ENCODE measurements around the gene NFATC2IP. TPM values are rescaled to one million over a fixed set of nuclear protein-coding genes. Genes with fewer than 3 reads are reported as not detected.
A peak's percentile ranks its signal among the peaks of the same experiment; 100 is the strongest.

The NFATC2IP gene
- total RNA-seq, 1 experiment from 2014 or later = 91.0 TPM

DNA sequence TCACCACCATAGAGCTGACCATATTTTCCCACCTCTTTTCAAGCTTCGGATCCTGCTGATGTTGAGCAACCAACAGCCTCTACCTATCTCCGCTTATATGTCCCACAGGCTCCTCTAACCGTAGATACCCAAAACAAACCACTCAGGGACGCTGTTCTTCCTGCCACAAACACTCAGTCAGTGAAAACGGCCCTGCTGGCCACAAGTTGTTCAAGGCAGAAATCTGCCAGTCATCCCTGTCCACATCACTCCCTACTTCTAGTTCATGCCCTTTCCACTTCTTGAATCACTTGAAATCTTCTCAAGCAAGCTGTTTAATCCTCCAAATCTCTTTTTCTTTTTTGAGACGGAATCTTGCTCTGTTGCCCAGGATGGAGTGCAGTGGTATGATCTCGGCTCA lies 33.6 kb upstream of the NFATC2IP start:
- intact Hi-C loops (cut with micrococcal nuclease; ENCODE audit: unreplicated experiment) = no loop called here
- CTCF ChIA-PET = no interaction called here
- Mint-ChIP-seq H3K4me1 (ENCODE audit: low read depth, unreplicated experiment) (no peaks in the 10 kb centered on the region), H3K4me3 (ENCODE audit: low read depth, unreplicated experiment) (no peak overlapping the region), H3K27me3 (ENCODE audit: unreplicated experiment) (no peaks in the 10 kb centered on the region), H3K36me3 (ENCODE audit: insufficient read depth, unreplicated experiment) (peaks cover 36% of the 10 kb centered on the region), H3K9me3 (ENCODE audit: low read depth, unreplicated experiment) (no peaks in the 10 kb centered on the region), H3K27ac (ENCODE audit: unreplicated experiment) (no peak overlapping the region)
- TF ChIP-seq, protein P1, sequence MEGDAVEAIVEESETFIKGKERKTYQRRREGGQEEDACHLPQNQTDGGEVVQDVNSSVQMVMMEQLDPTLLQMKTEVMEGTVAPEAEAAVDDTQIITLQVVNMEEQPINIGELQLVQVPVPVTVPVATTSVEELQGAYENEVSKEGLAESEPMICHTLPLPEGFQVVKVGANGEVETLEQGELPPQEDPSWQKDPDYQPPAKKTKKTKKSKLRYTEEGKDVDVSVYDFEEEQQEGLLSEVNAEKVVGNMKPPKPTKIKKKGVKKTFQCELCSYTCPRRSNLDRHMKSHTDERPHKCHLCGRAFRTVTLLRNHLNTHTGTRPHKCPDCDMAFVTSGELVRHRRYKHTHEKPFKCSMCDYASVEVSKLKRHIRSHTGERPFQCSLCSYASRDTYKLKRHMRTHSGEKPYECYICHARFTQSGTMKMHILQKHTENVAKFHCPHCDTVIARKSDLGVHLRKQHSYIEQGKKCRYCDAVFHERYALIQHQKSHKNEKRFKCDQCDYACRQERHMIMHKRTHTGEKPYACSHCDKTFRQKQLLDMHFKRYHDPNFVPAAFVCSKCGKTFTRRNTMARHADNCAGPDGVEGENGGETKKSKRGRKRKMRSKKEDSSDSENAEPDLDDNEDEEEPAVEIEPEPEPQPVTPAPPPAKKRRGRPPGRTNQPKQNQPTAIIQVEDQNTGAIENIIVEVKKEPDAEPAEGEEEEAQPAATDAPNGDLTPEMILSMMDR (IDR thresholded peaks at IDR 0.05; ENCODE audit: unreplicated experiment) = no peak
- no peak for DNase-seq
- BruUV-seq (replicated peaks) = no TSS peak

DNA sequence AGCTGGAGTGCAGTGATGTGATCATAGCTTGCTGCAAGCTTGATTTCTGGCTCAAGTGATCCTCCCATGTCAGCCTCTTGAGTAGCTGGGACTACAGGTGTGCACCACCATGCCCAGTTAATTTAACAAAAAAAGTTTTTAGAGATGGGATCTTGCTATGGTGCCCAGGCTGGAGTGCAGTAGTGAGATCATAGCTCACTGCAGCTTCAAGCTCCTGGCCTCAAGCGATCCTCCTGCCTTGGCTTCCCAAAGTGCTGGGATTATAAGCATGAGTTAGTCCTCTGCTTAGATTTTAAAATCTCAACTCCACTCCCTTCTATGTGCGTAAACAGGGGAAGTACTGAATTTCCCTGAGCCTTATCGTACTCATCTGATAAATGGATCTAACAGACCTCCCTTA lies 32.0 kb upstream of the NFATC2IP start:
- CTCF ChIA-PET = interaction anchor here (0.6 kb wide), 1 partner anchor 28 kb away, joined by 3 read pairs; no protein-coding TSS in a partner anchor
- TF ChIP-seq, protein P1 (IDR thresholded peaks at IDR 0.05; ENCODE audit: unreplicated experiment) = no peak

GRCh38 chr16:28923231-28923587 lies 27.5 kb upstream of the NFATC2IP start:
- TF ChIP-seq, protein P1 (IDR thresholded peaks at IDR 0.05; ENCODE audit: unreplicated experiment) = no peak
- intact Hi-C loops (cut with micrococcal nuclease; ENCODE audit: unreplicated experiment) = no loop called here
- no TSS peak for BruUV-seq (replicated peaks)
- H3K27me3 Mint-ChIP-seq (ENCODE audit: unreplicated experiment) = no peaks in the 10 kb centered on the region
- no peaks in the 10 kb centered on the region for H3K9me3 Mint-ChIP-seq (ENCODE audit: low read depth, unreplicated experiment)
- peaks cover 15% of the 10 kb centered on the region for H3K4me1 Mint-ChIP-seq (ENCODE audit: low read depth, unreplicated experiment)
- peak overlapping the region; percentile 87 for H3K27ac Mint-ChIP-seq (ENCODE audit: unreplicated experiment)
- H3K4me3 Mint-ChIP-seq (ENCODE audit: low read depth, unreplicated experiment) = peak overlapping the region; percentile 90
- CTCF ChIA-PET = interaction anchor here (1.2 kb wide), 1 partner anchor 22 kb away, joined by 4 read pairs; no protein-coding TSS in a partner anchor
- H3K36me3 Mint-ChIP-seq (ENCODE audit: insufficient read depth, unreplicated experiment) = peaks cover 35% of the 10 kb centered on the region
- no peak for DNase-seq

More for the DNA sequence above, 32.0 kb upstream of the NFATC2IP start:
- no peak overlapping the region for H3K4me3 Mint-ChIP-seq (ENCODE audit: low read depth, unreplicated experiment)
- peaks cover 6% of the 10 kb centered on the region for H3K4me1 Mint-ChIP-seq (ENCODE audit: low read depth, unreplicated experiment)
- intact Hi-C loops (cut with micrococcal nuclease; ENCODE audit: unreplicated experiment) = no loop called here
- peaks cover 32% of the 10 kb centered on the region for H3K36me3 Mint-ChIP-seq (ENCODE audit: insufficient read depth, unreplicated experiment)
- no TSS peak for BruUV-seq (replicated peaks)
- H3K9me3 Mint-ChIP-seq (ENCODE audit: low read depth, unreplicated experiment) = no peaks in the 10 kb centered on the region
- no peak for DNase-seq
- no peak overlapping the region for H3K27ac Mint-ChIP-seq (ENCODE audit: unreplicated experiment)
- no peaks in the 10 kb centered on the region for H3K27me3 Mint-ChIP-seq (ENCODE audit: unreplicated experiment)

GRCh38 chr16:28923652-28924398 lies 26.9 kb upstream of the NFATC2IP start:
- CTCF ChIA-PET = interaction anchor here (0.6 to 1.2 kb wide), 4 partner anchors 11 to 101 kb away, joined by 4 to 9 read pairs (median 6); partner anchors contain the start of gene ATXN2L
- Mint-ChIP-seq H3K27me3 (ENCODE audit: unreplicated experiment) (no peaks in the 10 kb centered on the region), H3K27ac (ENCODE audit: unreplicated experiment) (peak overlapping the region; percentile 87), H3K36me3 (ENCODE audit: insufficient read depth, unreplicated experiment) (peaks cover 35% of the 10 kb centered on the region), H3K4me3 (ENCODE audit: low read depth, unreplicated experiment) (peak overlapping the region; percentile 90), H3K4me1 (ENCODE audit: low read depth, unreplicated experiment) (peaks cover 15% of the 10 kb centered on the region), H3K9me3 (ENCODE audit: low read depth, unreplicated experiment) (no peaks in the 10 kb centered on the region)
- DNase-seq = no peak
- TF ChIP-seq, protein P1 (IDR thresholded peaks at IDR 0.05; ENCODE audit: unreplicated experiment) = no peak
- BruUV-seq (replicated peaks) = TSS peak; percentile 48
- intact Hi-C loops (cut with micrococcal nuclease; ENCODE audit: unreplicated experiment) = no loop called here

Measured in Calu3 (cell line).